WTC11 (cell line): ENCODE results near the gene PRKCE.

Experiments used
- CREB1 ChIP-seq: sonication (generic); formaldehyde crosslinking; IDR thresholded peaks from 2 replicates; pipeline ENCODE4 v1.8.0; 2023; ENCODE audit warnings: mild to moderate bottlenecking, missing genetic modification reagents
- CTCF ChIP-seq: fragments of 200-600 bp; IDR thresholded peaks from 2 replicates; pipeline ENCODE4 v1.8.0; 2022; ENCODE audit warnings: antibody characterized with exemption
- GABPB1 ChIP-seq: sonication (generic); formaldehyde crosslinking; IDR thresholded peaks from 2 replicates; pipeline ENCODE4 v1.8.1; 2023; ENCODE audit warnings: mild to moderate bottlenecking, missing genetic modification reagents
- IRF2 ChIP-seq: sonication (generic); formaldehyde crosslinking; IDR thresholded peaks from 2 replicates; pipeline ENCODE4 v1.8.0; 2022; ENCODE audit warnings: low read depth, missing genetic modification reagents, borderline replicate concordance
- KAT7 ChIP-seq: sonication (generic); formaldehyde crosslinking; IDR thresholded peaks from 2 replicates; pipeline ENCODE4 v1.8.1; 2023; ENCODE audit warnings: missing genetic modification reagents, mild to moderate bottlenecking, borderline replicate concordance
- MXD4 ChIP-seq: fragments of 250-450 bp; sonication (Bioruptor Pico); IDR thresholded peaks from 2 replicates; pipeline ENCODE4 v1.8.0; 2021; ENCODE audit warnings: mild to moderate bottlenecking, moderate library complexity, borderline replicate concordance
- NFYB ChIP-seq: sonication (generic); formaldehyde crosslinking; conservative IDR thresholded peaks from 2 replicates; pipeline ENCODE4 v1.8.0; 2022; ENCODE audit warnings: low read depth, missing genetic modification reagents
- RORB ChIP-seq: fragments of 250-450 bp; sonication (Bioruptor Pico); IDR thresholded peaks from 2 replicates; pipeline ENCODE4 v1.9.0; 2021; ENCODE audit warnings: mild to moderate bottlenecking
- SP1 ChIP-seq: sonication (generic); formaldehyde crosslinking; conservative IDR thresholded peaks from 2 replicates; pipeline ENCODE4 v1.8.1; 2022; ENCODE audit warnings: missing genetic modification reagents
- TEAD1 ChIP-seq: sonication (generic); formaldehyde crosslinking; IDR thresholded peaks from 2 replicates; pipeline ENCODE4 v1.8.0; 2022; ENCODE audit warnings: mild to moderate bottlenecking, missing genetic modification reagents
- ZNF232 ChIP-seq: sonication (generic); formaldehyde crosslinking; IDR thresholded peaks from 2 replicates; pipeline ENCODE4 v1.8.0; 2022; ENCODE audit warnings: mild to moderate bottlenecking, missing genetic modification reagents
- TF ChIP-seq, protein P1 (sequence below): fragments of 250-450 bp; sonication (Bioruptor Pico); IDR thresholded peaks from 2 replicates; pipeline ENCODE4 v1.9.0; 2021; ENCODE audit warnings: moderate library complexity, mild to moderate bottlenecking, inconsistent platforms, borderline replicate concordance
- TF ChIP-seq, protein P2 (sequence below): sonication (generic); formaldehyde crosslinking; conservative IDR thresholded peaks from 2 replicates; pipeline ENCODE4 v1.8.1; 2022; ENCODE audit warnings: mild to moderate bottlenecking, missing genetic modification reagents

DNA sequence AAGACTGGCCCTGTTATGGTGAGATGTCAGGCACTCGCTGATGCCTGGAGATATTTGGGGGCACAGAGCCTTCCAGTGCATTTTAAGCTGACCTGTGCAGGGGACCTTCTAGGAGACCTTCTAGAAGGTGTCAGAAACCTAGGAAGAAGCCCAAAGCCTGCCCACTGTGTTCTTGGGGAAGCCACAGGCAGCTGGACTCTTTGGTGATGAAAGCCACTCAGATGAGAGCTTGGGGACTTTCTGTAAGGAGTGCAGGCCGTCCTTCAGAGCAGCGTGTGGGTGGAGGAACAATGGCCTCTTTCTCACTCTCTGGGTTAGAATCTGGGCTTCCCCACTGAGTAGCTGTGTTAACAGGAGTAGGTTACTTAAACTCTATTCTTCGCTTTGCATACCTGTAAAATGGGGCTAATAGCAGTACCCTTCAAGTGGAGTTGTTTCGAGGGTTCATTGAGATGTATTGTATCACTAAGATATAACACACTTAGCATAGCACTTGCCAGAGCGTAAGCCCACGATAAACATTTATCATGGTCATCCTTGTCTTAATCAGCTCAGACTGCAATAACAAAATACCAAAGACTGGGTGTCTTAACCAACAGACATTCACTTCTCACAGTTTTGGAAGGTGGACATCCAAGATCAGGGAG is 323.4 kb downstream of the PRKCE start:
- no peak for TF ChIP-seq GABPB1 (CRISPR knock-in tag)
- no peak for TF ChIP-seq ZNF232 (CRISPR knock-in tag)
- no peak for TF ChIP-seq CTCF
- TF ChIP-seq TEAD1 (CRISPR knock-in tag), result no peak
- no peak for TF ChIP-seq KAT7 (CRISPR knock-in tag)
- TF ChIP-seq, protein P1, sequence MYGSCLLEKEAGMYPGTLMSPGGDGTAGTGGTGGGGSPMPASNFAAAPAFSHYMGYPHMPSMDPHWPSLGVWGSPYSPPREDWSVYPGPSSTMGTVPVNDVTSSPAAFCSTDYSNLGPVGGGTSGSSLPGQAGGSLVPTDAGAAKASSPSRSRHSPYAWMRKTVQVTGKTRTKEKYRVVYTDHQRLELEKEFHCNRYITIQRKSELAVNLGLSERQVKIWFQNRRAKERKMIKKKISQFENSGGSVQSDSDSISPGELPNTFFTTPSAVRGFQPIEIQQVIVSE, result no peak
- TF ChIP-seq RORB, result no peak
- TF ChIP-seq NFYB (CRISPR knock-in tag), result no peak
- no peak for TF ChIP-seq CREB1 (CRISPR knock-in tag)
- TF ChIP-seq SP1 (CRISPR knock-in tag), result no peak
- no peak for TF ChIP-seq MXD4 (CRISPR knock-in tag)
- TF ChIP-seq, protein P2, sequence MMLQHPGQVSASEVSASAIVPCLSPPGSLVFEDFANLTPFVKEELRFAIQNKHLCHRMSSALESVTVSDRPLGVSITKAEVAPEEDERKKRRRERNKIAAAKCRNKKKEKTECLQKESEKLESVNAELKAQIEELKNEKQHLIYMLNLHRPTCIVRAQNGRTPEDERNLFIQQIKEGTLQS (CRISPR knock-in tag), result no peak
- no peak for TF ChIP-seq IRF2 (CRISPR knock-in tag)
